Activated effector memory CD4-positive, alpha-beta T cell treated with anti-CD3 and anti-CD28 coated beads, Interleukin-2, amount 50 U/mL, for 16 hours (primary cell): Measurements from ENCODE around the gene MT4.
"Not testable (repeated sequence)": the region's sequence is repeated elsewhere in the genome, so short reads cannot be mapped to it uniquely, and the experiment has no call there.

ENCODE experiments used
- DNase-seq: peaks from one replicate; pipeline ENCODE4 v3.0.0-alpha.2; 2020

The MT4 gene

GRCh38 chr16:56560447-56560846 lies 4.4 kb upstream of the MT4 start:
- no peak for DNase-seq

GRCh38 chr16:56561126-56561525 lies 3.7 kb upstream of the MT4 start:
- DNase-seq: no peak

- DNase-seq: no peak
These were observed 5.1 kb downstream of the MT4 start for GRCh38 chr16:56569971-56570370.

- no peak for DNase-seq
These were observed 6.7 kb downstream of the MT4 start for GRCh38 chr16:56571525-56571924.

GRCh38 chr16:56574625-56575024 lies 9.8 kb downstream of the MT4 start:
- no peak for DNase-seq

- peak; percentile 95 for DNase-seq
These were observed 11.9 kb downstream of the MT4 start for GRCh38 chr16:56576585-56577299.

- no peak for DNase-seq
These were observed 12.4 kb downstream of the MT4 start for GRCh38 chr16:56577300-56577625.

GRCh38 chr16:56580391-56581048 lies 15.6 kb downstream of the MT4 start:
- DNase-seq: no peak

GRCh38 chr16:56582911-56583310 lies 18.0 kb downstream of the MT4 start:
- DNase-seq: not testable (repeated sequence)

GRCh38 chr16:56583351-56584168 lies 18.7 kb downstream of the MT4 start:
- DNase-seq: no peak

GRCh38 chr16:56584276-56584675 lies 19.4 kb downstream of the MT4 start:
- no peak for DNase-seq

GRCh38 chr16:56588781-56589140 lies 23.9 kb downstream of the MT4 start:
- no peak for DNase-seq

GRCh38 chr16:56589141-56590039 lies 24.5 kb downstream of the MT4 start, which contains the start of gene MT3:
TSS of gene MT3 (plus strand) at chr16:56589528. CDS start at chr16:56589591, 63 bp downstream.
- no peak for DNase-seq

GRCh38 chr16:56591377-56592060 lies 26.6 kb downstream of the MT4 start:
- DNase-seq: no peak

GRCh38 chr16:56593573-56594291 lies 28.9 kb downstream of the MT4 start:
- no peak for DNase-seq

GRCh38 chr16:56594292-56594619 lies 29.4 kb downstream of the MT4 start:
- DNase-seq: no peak

- no peak for DNase-seq
These were observed 35.6 kb downstream of the MT4 start for GRCh38 chr16:56600398-56600999.

- DNase-seq: no peak
These were observed 36.5 kb downstream of the MT4 start for GRCh38 chr16:56601325-56601724.

GRCh38 chr16:56603589-56603988 lies 38.7 kb downstream of the MT4 start:
- DNase-seq: no peak

GRCh38 chr16:56604966-56605365 lies 40.1 kb downstream of the MT4 start:
- DNase-seq: no peak

GRCh38 chr16:56605475-56605874 lies 40.6 kb downstream of the MT4 start:
- no peak for DNase-seq
